ENCODE measurements around the gene GPC5.
"Not testable (repeated sequence)": the region's sequence is repeated elsewhere in the genome, so short reads cannot be mapped to it uniquely, and the experiment has no call there.

Gene GPC5

DNA sequence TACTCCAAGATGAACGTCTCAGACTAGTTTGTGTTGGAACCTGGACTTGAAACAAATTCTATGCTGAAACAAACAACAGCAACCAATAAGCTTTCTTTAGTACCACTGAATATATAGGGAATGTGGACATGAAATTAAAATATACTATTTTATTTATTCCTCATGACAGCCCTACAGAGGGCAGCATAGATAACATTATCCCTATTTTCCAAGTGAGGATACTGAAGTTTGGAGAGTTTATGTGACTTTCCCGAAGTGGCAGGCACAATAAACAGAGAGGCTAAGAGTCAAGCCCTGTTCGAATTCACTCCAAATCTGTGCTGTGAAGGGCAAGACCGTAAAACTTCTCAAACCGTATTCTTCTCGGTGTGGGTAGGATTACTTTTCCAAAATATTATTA, 1318.3 kb downstream of the GPC5 start:
- DNase-seq = no peak

DNA sequence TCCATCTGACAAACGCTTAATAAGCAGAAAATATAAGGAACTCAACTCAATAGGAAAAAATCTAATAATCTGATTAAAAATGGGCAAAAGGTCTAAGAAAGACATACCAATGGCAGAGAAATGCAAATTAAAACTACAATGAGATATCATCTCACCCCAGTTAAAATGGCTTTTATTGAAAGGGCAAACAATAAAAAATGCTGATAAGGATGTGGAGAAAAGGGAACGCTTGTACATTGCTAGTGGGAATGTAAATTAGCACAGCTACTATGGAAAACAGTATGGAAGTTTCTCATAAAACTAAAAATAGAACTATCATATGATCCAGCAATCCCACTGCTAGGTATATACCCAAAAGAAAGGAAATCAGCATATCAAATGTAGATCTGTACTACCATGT, 1319.4 kb downstream of the GPC5 start:
- DNase-seq = no peak

DNA sequence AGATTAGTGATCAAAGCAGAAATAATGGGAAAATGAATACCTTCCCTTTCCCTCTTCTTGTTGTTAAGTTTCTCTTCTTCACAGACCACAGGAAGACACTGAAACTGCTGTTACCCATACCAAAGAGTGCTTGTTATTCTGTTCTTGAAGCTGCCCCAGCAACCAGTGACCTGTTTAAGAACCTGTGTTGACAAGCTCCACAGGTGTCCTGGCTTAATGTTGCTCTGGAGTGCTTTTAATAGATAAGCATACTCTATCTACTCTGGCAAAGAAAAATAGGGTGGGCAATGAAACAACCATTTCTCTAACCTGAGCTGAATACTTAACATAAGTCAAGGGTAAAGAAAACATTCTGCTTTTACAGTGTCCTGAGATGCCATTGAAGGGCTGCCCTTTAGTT, 1321.4 kb downstream of the GPC5 start:
- DNase-seq = no peak

DNA sequence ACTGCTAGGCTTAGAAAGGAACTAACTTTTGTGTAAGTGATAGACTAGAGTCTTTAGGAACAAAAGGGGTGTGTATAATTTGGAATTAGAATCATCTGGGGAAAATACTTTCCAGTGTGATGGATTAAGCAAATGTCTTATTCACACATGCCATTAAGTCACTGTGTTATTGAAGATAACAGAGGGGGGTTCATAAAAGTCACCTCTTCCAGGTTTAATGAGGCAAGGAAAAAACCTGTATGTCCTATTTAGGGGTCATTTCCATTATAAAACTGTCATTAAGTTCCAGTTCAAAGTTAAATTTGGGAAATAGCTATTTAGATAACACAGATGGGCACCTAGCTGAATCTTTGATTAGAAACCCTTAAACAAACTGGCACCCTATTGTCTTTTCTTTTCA, 1323.2 kb downstream of the GPC5 start:
- DNase-seq = no peak

DNA sequence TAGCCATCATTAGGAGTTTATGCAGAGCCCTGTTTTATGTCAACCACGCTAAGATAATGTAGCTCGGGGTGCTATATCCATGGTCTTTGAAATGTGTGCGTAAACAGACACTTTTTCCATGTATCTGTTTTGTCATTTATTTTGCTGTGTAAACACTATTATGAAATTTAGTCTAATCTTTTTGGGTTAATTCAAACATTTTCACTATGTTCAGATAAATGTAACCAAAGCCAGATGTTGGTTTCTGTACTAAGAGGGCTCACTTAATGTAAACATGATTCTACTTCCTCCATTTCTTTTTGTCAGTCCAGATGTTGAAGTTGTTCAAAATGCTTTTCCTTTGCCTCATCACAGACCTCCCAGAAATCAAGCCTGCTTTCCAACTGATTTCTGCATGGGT, 1328.7 kb downstream of the GPC5 start:
- DNase-seq = no peak

DNA sequence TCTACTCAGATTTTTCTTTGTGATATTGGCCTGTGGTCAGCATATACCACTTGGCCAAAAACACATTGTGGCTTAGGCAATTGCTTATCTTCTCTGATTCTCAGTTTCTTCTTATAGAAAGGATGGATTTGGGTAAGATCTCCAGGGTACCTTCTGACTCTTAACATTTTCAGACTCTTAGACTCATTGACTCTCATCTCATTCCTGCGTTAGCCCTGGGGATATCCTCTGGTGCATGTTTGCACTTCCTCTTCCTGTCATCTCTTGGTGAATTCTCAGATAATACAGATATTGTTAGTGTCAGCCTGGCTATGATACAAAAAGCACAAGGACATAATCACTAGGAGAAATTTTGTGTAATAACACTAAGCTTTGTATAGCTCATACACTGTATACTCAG, 1335.6 kb downstream of the GPC5 start:
- no peak for DNase-seq

DNA sequence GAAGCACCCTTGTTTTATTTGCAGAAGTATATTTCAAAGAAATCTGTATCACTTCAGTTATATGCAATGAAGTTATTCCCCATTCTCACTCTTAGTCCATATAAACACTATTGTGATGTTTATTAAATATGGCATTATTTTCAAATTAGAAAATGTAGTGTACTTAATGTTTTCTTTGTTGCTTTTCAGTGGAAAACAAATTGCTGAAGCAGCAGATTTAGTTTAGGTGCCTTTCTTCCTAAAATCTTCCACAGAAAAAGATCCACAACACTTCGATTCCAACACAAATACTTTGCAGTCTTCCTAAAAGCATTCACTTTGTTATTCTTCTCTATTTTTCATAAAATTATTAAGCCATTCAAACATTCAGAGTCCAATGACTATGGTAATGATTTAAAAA, 1336.1 kb downstream of the GPC5 start:
- no peak for DNase-seq

DNA sequence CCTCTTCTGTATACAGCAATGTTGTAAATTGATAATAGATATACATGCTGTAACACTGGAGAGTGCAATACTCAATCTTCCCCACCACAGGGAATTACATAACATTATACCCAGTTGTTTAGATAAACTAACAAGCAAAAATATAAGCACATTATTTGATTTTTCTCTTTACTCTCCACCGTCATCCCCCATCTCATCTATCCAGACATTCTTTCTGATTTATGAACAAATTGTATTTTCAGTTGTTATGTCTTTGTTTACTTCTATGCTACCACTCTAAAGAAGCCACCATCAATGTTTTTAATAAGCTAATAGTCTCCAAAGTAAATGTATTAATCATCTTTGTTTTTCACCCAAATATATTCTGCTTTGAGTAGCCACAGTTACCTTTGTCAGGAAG, 1337.5 kb downstream of the GPC5 start:
- DNase-seq = no peak

DNA sequence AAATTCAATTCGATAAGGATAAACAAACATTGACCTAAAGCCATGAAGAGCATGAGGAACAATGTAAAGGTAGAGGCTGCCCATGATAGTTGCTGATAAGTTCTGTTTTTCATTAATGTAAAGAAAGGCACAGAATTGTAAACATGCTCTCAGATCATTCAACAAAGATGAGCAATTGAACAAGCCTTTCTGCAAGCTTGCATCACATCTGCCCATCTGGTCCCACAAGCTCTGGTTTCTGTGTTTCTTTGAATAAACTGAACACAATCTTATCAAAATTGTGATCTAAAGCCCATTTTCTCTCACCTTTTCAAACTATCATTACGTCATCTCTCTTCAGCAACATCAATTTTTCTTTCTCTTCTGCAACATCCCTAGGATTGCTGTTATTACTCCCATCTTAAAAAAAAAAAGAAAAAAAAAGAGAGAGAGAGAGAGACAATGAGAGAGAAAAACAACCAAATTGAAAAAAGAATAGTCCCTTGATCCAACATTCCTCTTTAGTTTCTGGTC, 1340.9 kb downstream of the GPC5 start:
- no peak for DNase-seq

DNA sequence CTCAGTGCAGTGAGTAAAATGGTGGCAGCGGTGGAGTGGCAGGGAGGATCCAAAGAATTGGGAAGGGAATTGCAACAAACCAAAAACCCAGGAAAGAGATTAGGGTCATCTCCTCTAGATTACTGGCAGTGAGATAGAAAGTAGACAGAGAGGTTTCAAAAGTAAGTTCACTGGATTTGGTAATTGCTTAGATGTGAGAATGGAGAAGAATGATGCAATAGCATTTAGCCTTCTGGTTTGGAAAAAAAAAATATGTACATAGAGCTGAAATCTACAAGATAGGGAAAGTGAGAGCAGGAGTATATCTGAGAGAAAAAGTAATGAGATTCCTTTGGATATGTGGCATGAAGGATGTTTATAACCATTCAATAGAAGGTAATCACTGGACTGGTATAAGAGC, 1345.6 kb downstream of the GPC5 start:
- no peak for DNase-seq

DNA sequence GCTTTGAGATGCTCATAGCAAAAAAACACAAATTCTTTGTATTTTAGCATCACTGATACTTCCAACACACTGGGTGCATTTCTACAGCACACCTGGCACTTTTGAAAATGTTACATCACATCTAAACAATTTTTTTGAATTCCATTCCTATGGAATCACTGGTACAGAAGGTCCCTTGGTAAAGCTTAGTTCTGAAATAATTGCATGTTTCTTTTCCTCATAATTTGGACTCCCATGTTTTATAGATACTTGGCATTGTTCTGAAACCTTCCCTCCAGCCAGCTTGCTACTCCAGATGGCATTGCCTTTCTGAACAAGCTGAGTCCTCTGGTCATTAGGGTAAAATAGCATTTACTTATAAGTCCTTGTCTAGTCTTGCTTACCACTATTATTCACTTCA, 1346.8 kb downstream of the GPC5 start:
- DNase-seq = no peak

DNA sequence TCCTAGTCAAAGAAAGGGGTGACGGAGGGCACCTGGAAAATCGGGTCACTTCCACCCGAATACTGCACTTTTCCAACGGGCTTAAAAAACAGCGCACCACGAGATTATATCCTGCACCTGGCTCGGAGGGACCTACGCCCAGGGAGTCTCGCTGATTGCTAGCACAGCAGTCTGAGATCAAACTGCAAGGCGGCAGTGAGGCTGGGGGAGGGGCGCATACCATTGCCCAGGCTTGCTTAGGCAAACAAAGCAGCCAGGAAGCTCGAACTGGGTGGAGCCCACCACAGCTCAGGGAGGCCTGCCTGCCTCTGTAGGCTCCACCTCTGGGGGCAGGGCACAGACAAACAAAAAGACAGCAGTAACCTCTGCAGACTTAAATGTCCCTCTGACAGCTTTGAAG, 1354.3 kb downstream of the GPC5 start:
- DNase-seq = not testable (repeated sequence)

DNA sequence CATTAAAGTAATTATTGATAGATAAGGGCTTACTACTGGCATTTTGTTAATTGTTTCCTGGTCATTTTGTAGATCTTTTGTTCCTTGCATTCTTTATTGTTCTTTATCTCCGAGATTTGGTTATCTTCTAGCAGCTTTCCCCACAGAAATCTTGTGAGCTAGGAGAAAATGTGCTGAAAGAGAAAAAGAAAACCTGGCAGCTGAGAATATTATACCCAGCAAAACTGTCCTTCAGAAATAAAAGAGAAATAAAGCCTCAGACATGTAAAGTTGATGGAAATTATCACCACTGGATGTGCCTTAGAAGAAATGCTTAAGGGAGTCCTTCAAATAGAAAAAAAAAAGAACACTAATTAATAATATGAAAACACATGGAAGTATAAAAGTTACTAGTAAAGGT, 1363.3 kb downstream of the GPC5 start:
- no peak for DNase-seq

DNA sequence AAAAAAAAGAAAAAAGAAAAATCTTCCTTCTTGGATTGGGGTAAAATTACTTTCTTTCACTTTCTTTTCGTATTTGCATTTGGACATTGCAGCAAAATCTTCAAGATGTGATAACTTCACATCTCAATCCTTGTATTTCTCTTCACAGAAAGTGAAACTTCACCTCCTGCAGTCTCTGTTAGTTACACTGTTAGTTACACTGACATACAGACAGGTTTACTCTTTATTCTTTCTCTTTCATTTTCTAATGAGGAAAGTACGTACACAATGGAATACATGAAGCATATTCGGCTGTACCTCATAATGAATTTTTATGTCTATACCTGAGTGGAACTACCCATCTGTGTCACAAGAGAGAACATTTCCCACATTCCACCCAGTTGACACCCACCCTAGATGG, 1369.0 kb downstream of the GPC5 start:
- DNase-seq = no peak

DNA sequence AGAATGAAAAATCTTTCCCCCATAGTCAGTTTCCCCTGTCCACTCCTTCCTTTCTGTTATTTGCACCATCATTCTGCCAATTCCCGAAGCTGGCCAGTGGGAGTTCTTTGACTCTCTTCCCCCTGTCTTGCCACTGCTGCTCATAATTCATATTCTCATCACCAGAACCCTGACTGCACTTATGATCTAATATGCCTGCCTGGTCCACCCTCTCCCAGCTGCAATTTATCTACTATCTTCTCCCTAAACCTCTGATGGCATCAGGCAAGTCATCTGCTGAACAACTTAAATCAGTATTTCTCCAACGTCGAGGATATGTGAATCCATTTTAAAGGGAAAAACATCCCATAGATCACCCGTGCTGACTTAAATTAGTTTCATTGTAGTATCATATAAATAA, 1370.2 kb downstream of the GPC5 start:
- DNase-seq = no peak

DNA sequence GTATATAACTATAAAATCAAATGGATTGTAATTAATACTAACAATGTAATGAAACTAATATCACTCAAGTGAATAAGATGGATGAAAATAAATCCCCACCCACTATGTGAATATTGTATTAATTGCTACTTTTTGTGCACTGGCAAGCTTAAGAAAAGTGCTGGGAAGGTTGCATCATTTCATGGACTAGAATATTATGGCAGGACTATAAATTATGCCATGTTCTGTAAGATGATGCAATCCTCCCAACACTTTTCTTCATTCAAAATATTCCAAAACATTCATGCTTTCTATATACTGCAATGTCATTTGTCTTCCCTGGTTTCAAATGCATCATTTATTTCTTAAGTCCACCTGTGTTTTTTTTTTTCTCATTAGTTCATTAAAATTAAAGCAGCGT, 1370.6 kb downstream of the GPC5 start:
- no peak for DNase-seq

DNA sequence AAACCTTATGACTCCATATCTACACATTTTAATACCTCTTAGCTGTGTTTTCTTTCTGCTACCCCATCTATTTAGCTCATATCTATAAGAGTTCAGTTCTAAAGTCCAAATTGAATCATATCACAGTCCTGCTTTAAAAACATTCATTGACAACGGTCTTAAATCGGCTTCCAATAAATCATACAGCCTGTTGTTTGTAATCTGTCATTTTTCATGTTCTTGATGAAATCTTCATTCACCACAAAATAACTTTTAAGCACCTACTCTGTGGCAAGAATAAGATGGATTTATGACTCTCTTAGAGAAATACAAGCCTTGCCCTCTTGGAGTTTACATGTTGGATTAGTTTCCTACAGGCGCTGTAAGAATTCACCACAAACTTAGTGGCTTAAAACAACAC, 1377.2 kb downstream of the GPC5 start:
- no peak for DNase-seq

DNA sequence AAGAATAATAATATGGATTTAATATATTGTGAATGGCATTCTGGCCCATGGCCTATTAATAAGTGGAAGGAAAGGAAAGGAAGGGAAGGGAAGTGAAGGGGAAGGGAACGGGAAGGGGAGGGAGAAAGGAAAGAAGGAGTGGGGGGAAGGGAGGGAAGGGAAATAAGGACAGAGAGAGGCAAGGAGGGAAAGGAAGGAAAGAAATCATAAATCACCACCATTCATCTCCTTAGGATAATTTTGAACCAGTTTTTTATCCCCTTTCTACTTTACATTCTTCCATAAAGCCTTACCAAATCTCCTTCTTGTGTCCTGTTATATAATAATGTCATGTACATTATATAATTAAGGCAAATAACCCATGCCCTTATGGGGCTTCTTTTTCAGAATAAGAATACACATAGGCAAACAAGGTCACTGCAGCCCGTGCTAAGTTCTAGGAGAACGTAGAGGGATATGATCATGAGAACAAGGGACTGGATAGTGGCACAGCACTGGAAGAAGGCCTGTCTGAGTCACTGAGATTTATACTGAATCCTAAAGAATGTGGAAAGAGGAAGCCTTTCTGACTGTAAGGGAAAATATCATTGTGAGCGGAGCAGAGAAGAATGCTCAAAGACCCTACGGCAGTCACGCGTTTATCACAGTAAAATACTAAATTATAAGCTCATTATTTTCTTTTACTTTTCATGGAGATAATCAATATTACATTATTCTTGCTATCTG, 1383.7 kb downstream of the GPC5 start:
- DNase-seq = no peak

DNA sequence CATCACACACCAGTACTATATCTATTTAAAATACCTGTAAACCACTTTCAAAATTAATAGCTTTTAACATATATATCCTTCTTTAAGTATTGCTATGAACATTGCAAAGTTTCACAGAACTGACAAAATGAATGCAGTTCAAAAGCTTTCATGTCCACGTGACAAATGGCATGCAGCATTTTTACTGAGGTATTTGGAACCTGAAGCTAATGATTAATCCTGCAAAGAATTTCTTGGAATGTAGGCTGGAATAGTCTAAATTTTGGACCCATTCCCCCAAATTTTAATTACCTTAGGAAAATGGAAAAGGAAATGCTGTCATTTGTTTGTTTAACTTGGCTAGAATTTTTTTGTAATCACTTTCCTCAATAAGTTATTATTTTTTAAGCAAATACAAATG, 1404.4 kb downstream of the GPC5 start:
- DNase-seq = no peak

DNA sequence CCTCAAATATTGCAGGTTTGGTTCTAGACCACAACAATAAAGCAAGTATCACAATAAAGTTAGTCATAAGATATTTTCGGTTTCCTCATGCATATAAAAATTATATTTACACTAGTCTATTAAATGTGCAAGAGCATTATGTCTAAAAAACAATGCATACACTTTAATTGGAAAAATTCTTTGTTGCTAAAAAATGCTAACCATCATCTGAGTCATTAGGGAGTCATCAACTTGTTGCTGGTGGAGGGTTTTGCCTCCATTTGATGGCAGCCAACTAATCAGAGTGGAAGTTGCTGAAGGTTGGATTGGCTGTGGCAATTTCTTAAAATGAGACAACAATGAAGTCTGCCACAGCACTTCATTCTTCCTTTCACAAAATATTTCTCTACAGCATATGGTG, 1405.9 kb downstream of the GPC5 start:
- DNase-seq = no peak

DNA sequence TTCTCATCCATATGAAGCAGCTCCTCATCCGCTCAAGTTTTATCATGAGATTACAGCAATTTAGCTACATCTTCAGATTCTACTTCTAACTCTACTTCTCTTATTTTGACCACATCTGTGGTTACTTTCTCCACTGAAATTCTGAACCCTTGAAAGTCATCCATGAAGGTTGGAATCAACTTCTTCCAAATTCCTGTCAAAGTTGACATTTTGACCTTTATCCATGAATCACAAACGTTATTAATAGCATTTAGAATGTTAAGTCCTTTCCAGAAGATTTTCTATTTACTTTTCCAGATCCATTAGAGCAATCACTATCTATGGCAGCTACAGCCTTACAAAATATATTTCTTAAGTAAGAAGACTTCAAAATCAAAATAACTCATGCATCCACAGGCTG, 1406.5 kb downstream of the GPC5 start:
- DNase-seq = no peak

DNA sequence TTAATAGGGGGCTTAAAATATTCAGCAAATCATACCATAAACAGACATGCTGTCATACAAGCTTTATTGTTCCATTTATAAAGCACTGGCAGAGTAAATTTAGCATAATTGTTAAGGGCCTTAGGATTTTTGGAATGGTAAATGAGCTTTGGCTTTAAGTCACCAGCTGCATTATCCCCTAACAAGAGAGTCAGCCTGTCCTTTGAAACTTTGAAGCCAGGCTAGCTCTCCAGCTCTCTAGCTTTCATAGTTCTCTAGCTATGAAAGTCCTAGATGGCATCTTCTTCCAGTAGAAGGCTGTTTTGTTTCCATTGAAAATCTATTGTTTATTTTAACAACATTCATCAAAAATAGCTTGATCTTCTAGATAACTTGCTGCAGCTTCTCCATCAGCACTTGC, 1407.3 kb downstream of the GPC5 start:
- peak in 1 of 2 donors; percentile 1 for DNase-seq

DNA sequence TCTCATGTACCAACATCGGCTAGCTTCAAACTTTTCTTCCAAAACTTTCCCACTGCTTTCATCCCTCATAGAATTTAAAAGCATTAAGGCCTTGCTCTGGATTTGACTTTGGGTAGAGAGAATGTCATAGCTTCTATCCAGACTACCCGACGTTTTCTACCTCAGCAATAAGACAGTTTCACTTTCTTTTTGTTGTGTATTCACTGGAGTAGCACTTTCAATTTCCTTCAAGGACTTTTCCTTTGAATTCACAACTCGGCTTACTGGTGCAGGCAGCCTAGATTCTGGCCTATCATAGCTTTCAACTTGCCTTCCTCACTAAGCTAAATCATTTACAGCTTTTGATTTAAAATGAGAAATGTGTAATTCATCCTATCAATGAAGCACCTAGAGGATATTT, 1407.8 kb downstream of the GPC5 start:
- peak in 1 of 2 donors; percentile 47 for DNase-seq

DNA sequence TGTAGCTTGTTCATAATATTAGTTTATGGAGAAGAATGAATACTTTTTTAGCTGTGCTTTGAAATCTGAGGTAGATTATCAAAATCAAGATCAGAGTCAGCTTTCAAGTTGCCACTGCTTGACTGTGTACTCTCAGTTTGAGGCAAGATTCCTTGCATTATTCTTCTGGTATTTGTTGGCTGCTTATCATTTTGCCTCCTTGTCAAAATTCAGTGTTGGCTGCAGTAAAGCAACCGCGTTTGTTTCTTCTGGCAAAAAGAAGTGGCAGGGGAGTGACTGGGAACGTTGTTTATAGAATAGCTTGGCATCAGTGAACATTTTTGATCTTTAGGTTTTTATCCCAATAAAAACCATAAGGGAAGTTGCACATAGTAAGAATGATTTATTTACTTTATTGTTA, 1408.9 kb downstream of the GPC5 start:
- DNase-seq = no peak

DNA sequence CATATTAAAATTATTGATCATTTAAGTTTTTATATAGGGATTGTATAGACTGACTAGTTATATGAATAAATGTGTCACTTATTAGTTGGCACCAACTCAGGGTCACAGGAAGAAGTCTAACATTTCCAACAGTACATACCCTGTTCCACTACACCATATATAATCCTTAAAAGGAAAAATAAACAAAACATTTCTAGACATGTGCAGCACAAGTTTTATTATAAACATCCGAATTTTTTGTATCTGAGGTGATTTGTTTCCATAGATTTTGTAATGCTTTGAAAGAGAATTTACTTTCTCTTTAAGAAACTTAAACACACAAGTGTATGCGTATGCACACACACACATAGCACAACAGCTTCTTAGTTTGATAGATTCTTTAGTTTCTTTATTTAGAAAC, 1409.5 kb downstream of the GPC5 start:
- no peak for DNase-seq
